AG10803 (cell line): Measurements from ENCODE around the gene EGFLAM.

Experiments used
- DNase-seq: peaks from one replicate; pipeline ENCODE4 v3.0.0; 2010; ENCODE audit warnings: low read depth
- H3K4me3 ChIP-seq: 2 replicates; pipeline ENCODE4 v1.5.1; 2011; ENCODE audit warnings: mild to moderate bottlenecking, low read length, control low read depth
- TF ChIP-seq, protein P1 (sequence below): conservative IDR thresholded peaks from 2 replicates; pipeline ENCODE4 v1.5.1; 2011; ENCODE audit warnings: mild to moderate bottlenecking, low read length, control low read depth, inconsistent platforms

EGFLAM gene

GRCh38 chr5:38285226-38285625 lies 26.9 kb downstream of the EGFLAM start:
- TF ChIP-seq, protein P1, sequence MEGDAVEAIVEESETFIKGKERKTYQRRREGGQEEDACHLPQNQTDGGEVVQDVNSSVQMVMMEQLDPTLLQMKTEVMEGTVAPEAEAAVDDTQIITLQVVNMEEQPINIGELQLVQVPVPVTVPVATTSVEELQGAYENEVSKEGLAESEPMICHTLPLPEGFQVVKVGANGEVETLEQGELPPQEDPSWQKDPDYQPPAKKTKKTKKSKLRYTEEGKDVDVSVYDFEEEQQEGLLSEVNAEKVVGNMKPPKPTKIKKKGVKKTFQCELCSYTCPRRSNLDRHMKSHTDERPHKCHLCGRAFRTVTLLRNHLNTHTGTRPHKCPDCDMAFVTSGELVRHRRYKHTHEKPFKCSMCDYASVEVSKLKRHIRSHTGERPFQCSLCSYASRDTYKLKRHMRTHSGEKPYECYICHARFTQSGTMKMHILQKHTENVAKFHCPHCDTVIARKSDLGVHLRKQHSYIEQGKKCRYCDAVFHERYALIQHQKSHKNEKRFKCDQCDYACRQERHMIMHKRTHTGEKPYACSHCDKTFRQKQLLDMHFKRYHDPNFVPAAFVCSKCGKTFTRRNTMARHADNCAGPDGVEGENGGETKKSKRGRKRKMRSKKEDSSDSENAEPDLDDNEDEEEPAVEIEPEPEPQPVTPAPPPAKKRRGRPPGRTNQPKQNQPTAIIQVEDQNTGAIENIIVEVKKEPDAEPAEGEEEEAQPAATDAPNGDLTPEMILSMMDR: no peak
- DNase-seq: no peak
- H3K4me3 ChIP-seq: no peak overlapping the region

DNA sequence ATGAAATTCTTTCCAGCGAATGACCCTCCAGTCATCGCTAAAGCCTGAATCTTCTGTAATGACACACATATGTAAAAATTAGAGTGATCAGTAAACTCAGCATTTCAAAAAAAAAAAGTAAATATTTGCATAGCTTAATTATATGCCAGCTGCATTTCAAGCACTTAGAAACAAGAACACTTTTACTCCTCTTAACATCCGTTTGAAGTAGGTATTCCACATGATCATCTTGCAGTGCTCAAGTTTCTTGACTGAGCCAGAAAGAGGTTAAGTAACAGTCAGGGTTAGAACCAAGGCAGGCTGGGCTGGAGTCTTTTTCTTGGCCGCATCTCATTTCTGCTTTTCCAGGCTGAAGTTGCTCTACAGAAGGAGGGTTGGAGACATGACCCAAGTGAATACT lies 27.6 kb downstream of the EGFLAM start:
- no peak overlapping the region for H3K4me3 ChIP-seq
- no peak for DNase-seq
- TF ChIP-seq, protein P1: no peak

DNA sequence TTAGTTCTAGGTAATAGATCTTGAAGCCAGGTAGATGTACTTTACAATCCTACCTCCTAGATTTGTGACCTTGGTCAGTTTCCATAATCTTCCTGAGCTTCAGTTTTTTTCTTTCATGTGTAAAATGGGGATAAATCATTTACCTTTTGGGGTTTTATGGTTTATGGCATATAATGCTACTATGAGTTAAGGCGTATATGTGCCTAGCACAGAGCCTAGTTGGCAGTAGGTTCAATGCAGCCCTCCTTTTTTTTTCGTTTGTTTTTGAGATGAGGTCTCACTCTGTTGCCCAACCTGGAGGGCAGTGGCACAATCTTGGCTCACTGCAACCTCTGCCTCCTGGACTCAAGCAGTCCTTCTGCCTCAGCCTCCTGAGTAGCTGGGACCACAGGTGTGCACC lies 28.8 kb downstream of the EGFLAM start:
- TF ChIP-seq, protein P1: no peak
- no peak overlapping the region for H3K4me3 ChIP-seq
- no peak for DNase-seq

DNA sequence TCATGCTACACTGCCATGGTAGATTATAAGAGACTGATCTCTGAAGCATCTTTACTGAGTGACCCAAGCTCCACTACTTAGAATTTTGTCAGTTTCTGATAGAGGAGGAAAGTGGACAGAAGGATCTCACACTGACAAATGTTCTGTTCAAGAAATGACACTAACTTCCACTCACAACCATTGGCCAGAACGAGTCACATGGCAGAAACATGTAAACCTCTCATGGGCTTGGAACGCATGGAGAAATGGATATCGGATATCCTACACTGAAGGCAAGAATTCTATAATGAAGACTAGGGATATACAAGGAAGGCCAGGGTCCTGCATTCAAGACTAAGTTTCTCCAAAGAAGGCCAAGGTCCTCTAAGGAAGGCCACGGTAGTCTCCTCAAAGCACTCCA lies 31.1 kb downstream of the EGFLAM start:
- TF ChIP-seq, protein P1: no peak
- DNase-seq: no peak
- no peak overlapping the region for H3K4me3 ChIP-seq

DNA sequence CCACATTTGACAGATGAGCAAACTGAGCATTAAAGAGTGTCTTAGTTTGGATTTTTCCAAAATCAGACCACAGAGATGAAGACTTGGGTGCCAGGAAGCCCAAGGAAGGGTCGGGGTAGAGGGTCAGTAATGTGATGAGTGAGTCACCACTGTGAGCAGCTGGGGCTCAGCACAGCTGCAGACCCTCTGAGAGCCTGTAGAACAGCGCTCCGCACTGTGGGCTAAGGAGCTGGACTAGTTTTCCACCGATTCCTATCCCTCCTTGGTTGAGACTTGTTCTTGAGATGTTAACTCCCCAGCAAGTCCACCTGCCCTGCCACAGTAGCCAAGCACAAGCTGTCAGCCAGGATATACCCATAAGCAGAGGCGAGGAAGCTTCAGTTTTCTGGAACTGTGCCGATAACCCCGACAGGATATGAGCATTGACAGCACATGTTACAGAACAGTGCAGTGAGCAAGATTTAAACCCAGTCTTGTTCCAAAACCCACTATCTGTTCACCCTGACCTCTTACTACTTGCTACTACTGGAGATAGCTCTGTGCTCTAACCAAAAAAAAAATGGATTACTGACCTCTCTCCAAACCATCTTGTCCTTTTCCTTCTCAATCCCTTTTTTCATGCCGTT lies 31.8 kb downstream of the EGFLAM start:
- TF ChIP-seq, protein P1: no peak
- no peak for DNase-seq
- no peak overlapping the region for H3K4me3 ChIP-seq

DNA sequence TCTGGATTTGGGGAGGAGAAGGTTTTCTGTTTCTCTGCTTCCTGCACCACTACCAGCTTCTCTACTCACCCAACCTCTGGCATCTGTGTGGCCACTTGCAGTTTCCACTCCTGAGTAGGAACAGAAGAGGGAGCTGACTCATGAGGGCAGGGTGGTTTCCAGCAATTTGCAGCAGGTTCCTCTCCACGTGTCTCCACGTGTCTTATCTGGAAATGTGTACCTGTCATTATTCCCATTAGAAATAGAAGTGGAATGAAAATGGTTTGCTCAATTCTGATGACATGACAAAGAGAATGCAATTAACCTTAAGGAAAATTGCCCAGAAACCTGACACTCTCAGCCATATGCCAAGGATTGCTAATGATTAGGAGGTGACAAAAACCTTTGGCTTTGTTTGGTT lies 33.0 kb downstream of the EGFLAM start:
- TF ChIP-seq, protein P1: no peak
- no peak overlapping the region for H3K4me3 ChIP-seq
- DNase-seq: no peak

GRCh38 chr5:38292228-38292627 lies 33.9 kb downstream of the EGFLAM start:
- TF ChIP-seq, protein P1: no peak
- DNase-seq: no peak
- no peak overlapping the region for H3K4me3 ChIP-seq
